GM21526 (cell line): ENCODE data around the gene PTPRN2.

Experiments used
- ATAC-seq: cut with Tn5 transposase; IDR thresholded peaks from one replicate; pipeline ENCODE4 v1.9.1; 2021; ENCODE audit warnings: moderate library complexity; ENCODE audit not compliant: unreplicated experiment, low FRiP score

The PTPRN2 gene

DNA sequence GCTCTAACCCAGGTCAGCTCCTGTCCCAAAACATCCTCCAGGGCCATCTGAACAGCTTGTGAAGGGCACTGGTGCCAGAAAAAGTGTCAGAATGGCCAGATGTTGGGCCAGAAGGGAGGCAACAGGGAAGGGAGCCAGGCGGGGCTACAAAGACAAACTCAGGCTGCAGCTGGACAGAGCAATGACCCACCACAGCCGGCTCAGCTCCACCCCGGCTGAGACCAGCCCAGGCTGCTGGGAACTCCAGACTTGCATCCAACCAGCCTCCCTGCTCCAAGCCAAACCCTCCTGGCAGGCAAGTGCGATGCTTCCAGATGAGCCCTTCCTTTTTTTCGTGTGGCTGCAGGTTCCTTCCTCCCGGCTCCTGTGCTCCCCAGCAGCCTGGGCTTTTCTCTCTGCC lies 466.9 kb downstream of the PTPRN2 start:
- no peak for ATAC-seq

DNA sequence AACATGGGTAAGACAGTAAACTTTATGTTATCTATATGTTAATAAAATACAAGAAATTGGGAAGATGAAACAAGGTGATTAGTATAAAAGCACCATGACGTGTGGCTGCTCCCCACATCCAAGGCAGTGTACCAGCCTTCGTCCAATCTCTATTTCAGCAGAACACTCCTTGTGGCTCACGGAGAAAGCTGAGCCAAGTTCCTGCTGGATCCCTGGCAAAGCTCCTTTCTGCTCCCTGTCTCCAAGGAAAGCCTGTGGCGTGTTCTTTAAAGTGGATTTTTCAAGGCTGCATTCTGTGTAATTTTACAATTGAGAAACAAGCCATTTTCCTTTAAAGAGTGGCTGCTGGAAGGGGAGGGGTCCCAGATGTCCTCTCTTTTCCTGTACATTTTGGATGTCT lies 467.3 kb downstream of the PTPRN2 start:
- no peak for ATAC-seq

DNA sequence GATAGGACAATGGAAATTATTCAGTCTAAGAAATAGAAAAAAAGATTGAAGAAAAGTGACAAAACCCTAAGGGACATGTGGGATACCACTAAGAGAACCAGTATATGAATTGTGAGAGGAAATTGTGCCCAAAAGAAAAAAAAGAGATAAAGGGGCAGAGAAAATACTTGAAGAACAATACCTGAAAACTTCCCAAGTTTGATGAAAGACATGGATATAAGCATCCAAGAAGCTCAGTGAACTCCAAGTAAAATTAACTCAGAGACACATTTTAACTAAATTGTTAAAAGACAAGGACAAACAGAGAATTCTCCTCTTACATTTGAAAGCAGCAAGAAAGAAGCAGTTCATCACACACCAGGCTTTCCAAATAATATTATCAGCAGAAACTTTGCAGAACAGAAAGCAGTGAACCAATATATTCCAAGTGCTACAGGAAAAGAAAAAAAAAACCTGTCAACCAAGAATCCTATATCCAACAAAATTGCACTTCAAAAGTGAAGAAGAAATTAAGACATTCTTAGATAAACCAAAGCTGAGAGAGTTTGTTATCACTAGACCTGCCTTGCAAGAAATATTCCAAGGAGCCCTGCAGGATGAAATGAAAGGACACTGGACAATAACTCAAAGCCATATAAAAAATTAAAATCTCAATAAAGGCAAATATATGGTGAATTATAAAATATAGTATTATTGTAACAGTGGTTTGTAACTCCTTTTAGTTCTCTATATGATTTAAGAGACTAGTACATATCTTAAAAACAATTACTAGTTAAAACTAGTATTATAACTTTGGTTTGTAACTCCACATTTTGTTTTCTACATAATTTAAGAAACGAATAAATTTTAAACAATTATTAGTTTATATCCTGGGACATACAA lies 470.0 kb downstream of the PTPRN2 start:
- no peak for ATAC-seq

GRCh38 chr7:158116235-158116634 lies 471.4 kb downstream of the PTPRN2 start:
- no peak for ATAC-seq

- no peak for ATAC-seq
Measured at GRCh38 chr7:158114056-158114850, 473.4 kb downstream of the PTPRN2 start.

- ATAC-seq = no peak
Measured at GRCh38 chr7:158113321-158114025, 474.1 kb downstream of the PTPRN2 start.

DNA sequence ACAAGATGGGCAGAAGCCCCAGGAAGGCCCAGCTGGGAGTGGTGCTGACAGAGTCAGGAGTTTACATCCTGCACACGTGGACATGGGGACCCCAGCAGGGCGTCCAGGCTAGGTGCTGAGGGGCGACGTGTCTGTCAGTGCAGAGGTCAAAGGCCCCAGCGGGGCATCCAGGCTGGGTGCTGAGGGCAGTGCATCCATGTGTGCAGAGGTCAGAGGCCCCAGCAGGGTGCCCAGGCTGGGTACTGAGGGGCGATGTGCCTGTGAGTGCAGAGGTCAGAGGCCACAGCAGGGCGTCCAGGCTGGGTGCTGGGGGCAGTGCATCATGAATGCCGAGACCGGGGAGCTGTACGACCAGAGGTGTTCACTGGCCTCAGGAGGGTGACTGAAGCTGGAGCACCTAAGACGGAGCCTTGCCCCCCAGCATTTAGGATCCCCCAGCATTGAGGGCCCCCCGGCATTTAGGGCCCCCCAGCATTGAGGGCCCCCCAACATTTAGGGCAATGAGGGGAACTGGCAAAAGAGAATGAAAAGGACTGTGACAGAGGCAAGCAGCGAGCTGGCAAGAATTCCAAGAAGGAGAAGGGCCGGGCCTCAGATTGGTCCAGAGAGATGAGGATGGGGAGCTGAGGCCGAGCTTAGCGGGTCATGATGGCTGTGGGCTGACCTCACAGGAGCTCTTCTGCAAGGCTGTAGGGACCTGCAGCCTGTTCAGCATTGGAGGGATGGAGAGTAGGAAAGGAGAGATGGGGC lies 474.9 kb downstream of the PTPRN2 start:
- no peak for ATAC-seq

GRCh38 chr7:158111906-158112570 lies 475.6 kb downstream of the PTPRN2 start:
- no peak for ATAC-seq

DNA sequence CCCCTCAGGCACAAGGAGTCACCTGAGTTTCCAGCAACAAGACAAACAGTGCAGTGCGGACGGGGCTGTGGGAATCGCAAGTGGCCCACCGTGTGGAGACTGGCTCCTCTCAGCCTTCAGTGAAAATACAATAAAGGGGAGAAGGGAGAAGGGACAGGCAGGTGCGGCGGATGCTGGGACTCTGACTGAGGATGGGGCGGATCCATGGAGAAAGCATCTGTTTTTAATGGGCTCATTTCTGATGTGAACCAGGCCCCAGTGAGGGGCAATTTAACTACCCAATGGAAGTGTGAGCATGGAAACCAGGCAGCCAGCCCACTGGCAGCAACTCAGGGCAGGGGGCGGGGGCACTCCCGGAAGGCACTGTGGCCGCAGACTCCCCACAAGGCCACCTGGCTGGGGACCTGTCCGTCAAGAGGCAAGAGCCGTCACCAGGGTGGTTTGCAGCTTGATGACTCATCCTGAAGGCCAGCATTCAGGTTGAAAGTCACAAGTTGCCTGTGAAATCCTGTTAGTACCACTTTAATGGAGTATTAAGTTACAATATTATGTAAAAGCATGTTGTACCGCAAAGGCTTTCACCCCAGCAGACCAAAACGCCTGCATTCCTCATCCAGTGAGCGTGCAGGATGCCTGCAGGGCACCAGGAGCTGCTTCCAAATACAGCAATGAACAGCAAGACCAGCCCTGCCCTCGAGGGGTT lies 476.4 kb downstream of the PTPRN2 start:
- no peak for ATAC-seq

DNA sequence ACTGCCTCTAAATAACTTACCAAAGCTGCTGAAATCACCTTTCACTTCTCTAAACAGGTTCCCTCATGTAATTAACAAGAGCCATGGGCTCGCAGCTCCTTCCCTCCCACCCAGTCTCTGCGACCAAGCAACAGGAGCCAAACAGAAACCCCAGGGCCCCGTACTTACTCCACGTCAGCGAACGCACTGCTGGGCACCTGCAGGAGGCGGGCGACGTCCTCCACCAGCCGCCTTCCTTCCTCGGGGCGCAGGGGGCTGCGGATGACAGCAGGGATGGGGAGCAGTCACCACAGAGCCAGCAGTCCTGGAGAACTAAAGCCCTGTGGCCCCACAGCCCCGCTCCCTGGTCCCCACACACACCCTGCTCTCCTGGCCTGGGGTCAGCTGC lies 477.0 kb downstream of the PTPRN2 start:
- no peak for ATAC-seq

- ATAC-seq = no peak
Measured at GRCh38 chr7:158110034-158110590, 477.5 kb downstream of the PTPRN2 start.

- ATAC-seq = no peak
Measured at GRCh38 chr7:158109364-158110033, 478.1 kb downstream of the PTPRN2 start.

GRCh38 chr7:158108646-158109293 lies 478.9 kb downstream of the PTPRN2 start:
- ATAC-seq = no peak

DNA sequence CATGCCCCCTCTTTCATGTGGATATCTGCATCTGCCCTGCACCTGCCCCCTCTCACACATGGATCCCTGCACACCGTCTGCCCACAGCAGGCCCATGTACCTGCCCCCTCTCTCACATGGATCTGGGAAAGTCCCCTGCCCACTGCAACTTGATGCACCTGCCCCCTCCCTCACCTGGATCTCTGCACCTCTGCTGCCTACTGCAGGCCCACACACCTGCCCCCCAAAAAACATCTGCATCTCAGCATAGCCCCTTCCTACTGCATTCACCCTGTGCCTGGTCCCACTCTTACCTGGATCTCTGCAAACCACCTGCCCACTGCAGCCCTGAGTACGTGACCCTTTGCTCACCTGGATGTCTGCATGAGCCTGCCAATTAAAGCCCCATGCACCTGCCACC lies 479.8 kb downstream of the PTPRN2 start:
- ATAC-seq = no peak

GRCh38 chr7:158106272-158106671 lies 481.4 kb downstream of the PTPRN2 start:
- no peak for ATAC-seq

GRCh38 chr7:158103378-158103777 lies 484.2 kb downstream of the PTPRN2 start:
- ATAC-seq = no peak

DNA sequence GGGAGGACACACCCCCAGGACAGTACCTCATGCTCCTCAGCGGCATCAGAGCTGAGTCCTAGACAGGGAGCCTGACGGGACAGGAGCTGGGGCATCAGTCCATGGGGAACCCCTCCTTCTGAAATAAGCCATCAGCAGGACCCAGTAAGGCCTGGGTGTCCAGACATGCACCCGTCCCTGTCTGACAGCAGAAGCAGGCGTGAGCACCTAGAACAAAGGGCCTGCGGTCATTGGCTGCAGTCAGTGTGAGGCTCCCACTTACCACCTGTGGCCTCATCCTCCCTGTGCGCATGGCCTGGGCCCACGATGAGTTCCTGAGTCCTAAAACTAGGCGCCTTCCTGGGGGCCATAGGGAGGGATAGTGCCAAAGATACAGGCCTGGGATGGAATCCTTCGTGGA lies 484.7 kb downstream of the PTPRN2 start:
- ATAC-seq = no peak
